ENCODE results near the gene ZC3H13. TPM values are rescaled to one million over a fixed set of nuclear protein-coding genes. Genes with fewer than 3 reads are reported as not detected.

ZC3H13 gene
- total RNA-seq, 6 donors from 2014 or later: 23.6 to 71.2 (median 42.3) TPM

DNA sequence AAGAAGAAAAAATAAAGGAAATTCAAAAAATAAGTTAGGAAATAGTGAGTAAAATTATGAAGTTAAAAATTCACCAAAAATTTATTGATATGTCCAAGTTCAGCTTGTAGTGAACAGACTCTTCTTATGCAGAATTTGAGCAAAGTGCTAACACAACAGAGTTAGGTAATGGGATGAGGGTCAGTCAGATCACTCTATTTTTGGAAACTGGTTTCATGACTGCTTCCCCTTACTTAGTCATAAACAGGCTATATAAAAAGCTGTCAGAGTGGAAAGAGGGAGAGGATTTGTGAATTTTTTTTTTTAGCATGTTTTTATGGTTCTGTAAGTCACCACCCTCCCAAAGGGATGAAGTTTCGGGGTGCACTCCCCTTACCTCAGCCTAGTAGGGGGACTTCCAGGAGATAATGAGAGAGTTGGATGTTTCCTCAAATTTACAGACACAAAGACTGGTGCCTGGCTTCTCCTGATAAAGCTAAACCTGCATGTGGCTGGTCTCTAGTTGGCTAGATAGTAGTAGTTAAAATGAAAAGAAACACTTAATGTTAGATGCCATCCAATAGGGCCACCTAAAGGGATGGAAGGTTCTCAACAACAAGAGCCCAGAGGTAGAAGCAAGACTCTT, 47.8 kb upstream of the ZC3H13 start:
- 68 to 79% methylated on average over 1 of the region's 1 CpG for WGBS, 2 donors
- no peak for TF ChIP-seq POLR2A (IDR thresholded peaks at IDR 0.05)
- TF ChIP-seq, protein P1, sequence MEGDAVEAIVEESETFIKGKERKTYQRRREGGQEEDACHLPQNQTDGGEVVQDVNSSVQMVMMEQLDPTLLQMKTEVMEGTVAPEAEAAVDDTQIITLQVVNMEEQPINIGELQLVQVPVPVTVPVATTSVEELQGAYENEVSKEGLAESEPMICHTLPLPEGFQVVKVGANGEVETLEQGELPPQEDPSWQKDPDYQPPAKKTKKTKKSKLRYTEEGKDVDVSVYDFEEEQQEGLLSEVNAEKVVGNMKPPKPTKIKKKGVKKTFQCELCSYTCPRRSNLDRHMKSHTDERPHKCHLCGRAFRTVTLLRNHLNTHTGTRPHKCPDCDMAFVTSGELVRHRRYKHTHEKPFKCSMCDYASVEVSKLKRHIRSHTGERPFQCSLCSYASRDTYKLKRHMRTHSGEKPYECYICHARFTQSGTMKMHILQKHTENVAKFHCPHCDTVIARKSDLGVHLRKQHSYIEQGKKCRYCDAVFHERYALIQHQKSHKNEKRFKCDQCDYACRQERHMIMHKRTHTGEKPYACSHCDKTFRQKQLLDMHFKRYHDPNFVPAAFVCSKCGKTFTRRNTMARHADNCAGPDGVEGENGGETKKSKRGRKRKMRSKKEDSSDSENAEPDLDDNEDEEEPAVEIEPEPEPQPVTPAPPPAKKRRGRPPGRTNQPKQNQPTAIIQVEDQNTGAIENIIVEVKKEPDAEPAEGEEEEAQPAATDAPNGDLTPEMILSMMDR (IDR thresholded peaks at IDR 0.05): no peak
- no peak for TF ChIP-seq POLR2AphosphoS5 (IDR thresholded peaks at IDR 0.05)
- TF ChIP-seq EP300 (IDR thresholded peaks at IDR 0.05): no peak
- Histone ChIP-seq H3K4me1 (peaks cover 0 to 7% (median 5%) of the 10 kb centered on the region in 4 donors), H3K27me3 (no peaks in the 10 kb centered on the region), H3K4me3 (no peak overlapping the region), H3K36me3 (no peaks in the 10 kb centered on the region), H3K27ac (no peak overlapping the region), H3K9me3 (no peaks in the 10 kb centered on the region)
- DNase-seq (no peak), ATAC-seq (ENCODE audit: low FRiP score in 2 of 2) (no peak)

DNA sequence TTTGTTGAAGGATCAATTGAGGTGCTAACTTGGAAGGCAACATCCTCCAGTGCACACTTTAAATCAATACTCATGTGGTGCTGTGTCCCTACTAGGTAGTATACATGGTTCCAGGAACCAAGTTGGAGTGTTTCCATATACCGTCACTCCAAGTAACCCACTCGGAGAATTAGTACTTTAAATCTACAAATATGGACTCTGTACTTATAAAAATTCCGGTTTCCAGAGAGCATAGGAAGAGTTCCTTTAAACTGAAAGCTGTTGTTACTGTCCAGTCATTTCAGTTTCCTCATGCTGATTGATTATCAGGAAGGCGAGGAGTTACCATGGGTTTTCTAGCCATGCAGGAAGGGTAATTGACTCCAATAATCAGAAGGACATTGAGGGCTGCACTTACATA, 45.1 kb upstream of the ZC3H13 start:
- no peak for DNase-seq
- TF ChIP-seq POLR2AphosphoS5 (IDR thresholded peaks at IDR 0.05): no peak
- TF ChIP-seq POLR2A (IDR thresholded peaks at IDR 0.05): no peak
- TF ChIP-seq EP300 (IDR thresholded peaks at IDR 0.05): no peak
- TF ChIP-seq, protein P1 (IDR thresholded peaks at IDR 0.05): no peak
- Histone ChIP-seq H3K4me3 (no peak overlapping the region), H3K27me3 (no peaks in the 10 kb centered on the region), H3K9me3 (no peaks in the 10 kb centered on the region), H3K4me1 (peaks cover 0 to 7% (median 5%) of the 10 kb centered on the region in 4 donors), H3K27ac (no peak overlapping the region), H3K36me3 (no peaks in the 10 kb centered on the region)
- 88% methylated on average over 4 of the region's 4 CpGs for WGBS, 2 donors
- ATAC-seq (ENCODE audit: low FRiP score in 2 of 2): no peak

DNA sequence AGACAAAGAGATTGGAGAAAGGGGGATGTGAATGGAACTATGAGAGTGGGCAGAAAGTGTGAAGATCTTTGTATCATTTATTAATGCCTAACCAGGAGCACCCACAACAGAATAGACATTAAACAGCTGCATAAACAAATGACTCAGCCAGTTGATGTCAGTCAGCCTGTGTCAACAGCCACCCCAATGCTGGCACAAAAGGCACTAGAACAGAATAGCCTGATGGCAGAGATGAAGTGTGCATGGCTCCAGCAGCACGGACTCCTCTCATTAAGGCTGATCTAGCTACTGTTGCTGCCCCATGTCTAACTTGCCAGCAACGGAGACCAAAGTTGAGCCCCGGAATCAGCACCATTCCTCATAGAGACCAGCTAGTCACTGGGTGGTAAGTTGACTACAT, 44.5 kb upstream of the ZC3H13 start:
- Histone ChIP-seq H3K9me3 (no peaks in the 10 kb centered on the region), H3K36me3 (no peaks in the 10 kb centered on the region), H3K27ac (no peak overlapping the region), H3K4me1 (peaks cover 0 to 5% (median 5%) of the 10 kb centered on the region in 4 donors), H3K4me3 (no peak overlapping the region), H3K27me3 (no peaks in the 10 kb centered on the region)
- no peak for DNase-seq
- 88 to 100% methylated on average over 2 to 3 of the region's 3 CpGs for WGBS, 2 donors
- TF ChIP-seq POLR2A (IDR thresholded peaks at IDR 0.05) (no peak), EP300 (IDR thresholded peaks at IDR 0.05) (no peak), POLR2AphosphoS5 (IDR thresholded peaks at IDR 0.05) (no peak)
- TF ChIP-seq, protein P1 (IDR thresholded peaks at IDR 0.05): no peak
- no peak for ATAC-seq (ENCODE audit: low FRiP score in 2 of 2)

DNA sequence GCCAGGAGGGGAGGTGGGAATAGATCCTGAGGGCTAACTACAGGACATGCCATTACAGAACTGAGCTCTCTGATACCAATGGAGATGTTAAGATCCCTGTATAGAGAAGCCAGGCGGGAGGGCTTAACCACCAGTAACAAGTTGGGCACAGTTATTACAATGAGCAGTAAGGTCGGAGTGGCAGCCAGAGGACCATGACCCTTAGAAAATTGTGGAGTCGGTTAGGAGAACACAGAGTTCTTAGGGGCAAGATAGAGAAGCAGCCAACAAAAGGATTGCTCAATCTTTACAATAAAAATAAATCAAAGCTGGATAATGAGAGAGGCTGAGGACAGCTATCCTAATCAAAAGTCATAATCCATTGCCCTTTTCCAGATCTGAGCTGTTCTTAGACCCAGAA, 41.9 kb upstream of the ZC3H13 start:
- 87 to 93% methylated on average over 3 of the region's 3 CpGs for WGBS, 2 donors
- H3K9me3 ChIP-seq: no peaks in the 10 kb centered on the region

More for the DNA sequence above, 41.9 kb upstream of the ZC3H13 start:
- Histone ChIP-seq H3K4me1 (no peaks in the 10 kb centered on the region), H3K4me3 (no peak overlapping the region), H3K27ac (no peak overlapping the region), H3K36me3 (no peaks in the 10 kb centered on the region), H3K27me3 (no peaks in the 10 kb centered on the region)
- TF ChIP-seq EP300 (IDR thresholded peaks at IDR 0.05): no peak
- TF ChIP-seq, protein P1 (IDR thresholded peaks at IDR 0.05): no peak
- no peak for TF ChIP-seq POLR2AphosphoS5 (IDR thresholded peaks at IDR 0.05)
- TF ChIP-seq POLR2A (IDR thresholded peaks at IDR 0.05): no peak
- ATAC-seq (ENCODE audit: low FRiP score in 2 of 2): no peak
- DNase-seq: no peak

Data from upper lobe of left lung (tissue), 6 donors.